COLO829 (cell line): Measurements from ENCODE around the gene HJURP.
A peak's percentile ranks its signal among the peaks of the same experiment; 100 is the strongest.
"Not testable (repeated sequence)": the region's sequence is repeated elsewhere in the genome, so short reads cannot be mapped to it uniquely, and the experiment has no call there.

Experiments used
- DNase-seq: peaks from one replicate; pipeline ENCODE4 v3.0.0; 2012; ENCODE audit warnings: low spot score

The HJURP gene

GRCh38 chr2:233854241-233854981 lies at the start of gene HJURP:
Gene HJURP (minus strand): TSS chr2:233854535. CDS start chr2:233854500, 35 bp downstream.
- DNase-seq = peak; percentile 98

DNA sequence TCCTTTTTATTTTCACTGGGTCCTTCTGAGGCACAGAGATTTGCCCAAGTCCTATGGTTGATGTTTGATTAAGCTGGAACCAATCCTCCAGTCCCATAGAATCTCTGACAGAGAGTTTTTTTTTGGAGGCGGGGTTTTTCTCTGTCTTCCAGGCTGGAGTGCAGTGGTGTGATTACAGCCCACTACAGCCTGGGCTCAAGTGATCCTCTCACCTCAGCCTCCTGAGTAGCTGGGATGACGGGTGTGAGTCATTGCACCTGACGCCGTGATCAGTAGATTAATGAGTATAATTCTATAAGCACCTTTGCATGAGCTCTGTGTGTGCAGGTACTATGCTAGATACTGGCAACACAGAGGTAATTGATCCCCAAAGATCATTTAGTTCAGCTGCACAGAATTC lies 47.5 kb upstream of the HJURP start:
- no peak for DNase-seq

- DNase-seq = no peak
Measured at GRCh38 chr2:233901367-233901766, 47.0 kb upstream of the HJURP start.

DNA sequence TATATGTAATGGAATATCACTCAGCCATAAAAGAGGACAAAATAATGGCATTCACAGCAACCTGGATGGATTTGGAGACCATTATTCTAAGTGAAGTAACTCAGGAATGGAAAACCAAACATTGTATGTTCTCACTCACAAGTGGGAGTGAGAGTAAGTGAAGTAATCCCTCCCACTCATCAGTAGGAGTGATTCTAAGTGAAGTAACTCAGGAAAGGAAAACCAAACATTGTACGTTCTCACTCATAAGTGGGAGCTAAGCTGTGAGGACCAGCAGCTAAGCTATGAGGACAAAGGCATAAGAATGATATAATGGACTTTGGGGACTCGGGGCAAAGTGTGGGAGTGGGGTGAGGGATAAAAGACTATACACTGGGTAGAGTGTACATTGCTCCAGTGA lies 41.9 kb upstream of the HJURP start:
- not testable (repeated sequence) for DNase-seq

DNA sequence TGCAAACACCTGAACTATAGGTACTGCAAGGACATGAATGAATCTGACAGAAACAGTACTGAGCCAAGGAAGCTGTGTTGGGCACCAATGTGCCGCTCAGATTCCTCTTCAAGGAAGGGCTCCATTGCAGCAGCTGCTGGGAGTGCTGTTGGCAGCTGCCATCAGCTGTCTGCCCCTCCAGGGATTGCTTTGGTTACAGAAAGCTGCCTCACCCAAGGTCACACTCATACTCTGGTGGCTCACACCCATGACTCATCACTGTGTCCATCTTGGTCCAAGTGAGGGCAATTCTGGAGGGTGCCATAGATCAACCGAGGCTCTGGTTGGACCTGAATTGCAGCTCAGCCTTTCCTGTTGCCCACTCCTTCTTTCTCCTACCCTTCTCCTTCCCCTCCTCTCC lies 38.5 kb upstream of the HJURP start:
- DNase-seq = no peak

DNA sequence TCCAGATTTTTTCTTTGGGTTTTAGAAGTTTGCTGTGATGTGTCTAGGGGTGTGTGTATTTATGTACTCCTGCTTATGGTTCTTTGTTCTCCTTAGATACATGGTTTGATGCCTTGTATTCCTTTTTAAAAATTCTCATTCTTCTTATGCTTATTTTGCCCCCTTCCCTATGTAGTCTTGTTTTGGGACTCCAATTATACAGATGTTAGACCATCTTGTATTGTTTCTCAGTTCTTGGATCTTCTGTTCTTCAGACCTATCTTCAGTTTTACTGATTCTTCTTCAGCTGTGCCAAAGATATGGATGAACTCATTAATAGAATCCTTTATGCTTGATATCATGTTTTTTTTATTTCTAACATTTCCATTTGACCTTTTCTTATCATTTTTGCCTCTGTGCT lies 28.0 kb upstream of the HJURP start:
- DNase-seq = no peak

DNA sequence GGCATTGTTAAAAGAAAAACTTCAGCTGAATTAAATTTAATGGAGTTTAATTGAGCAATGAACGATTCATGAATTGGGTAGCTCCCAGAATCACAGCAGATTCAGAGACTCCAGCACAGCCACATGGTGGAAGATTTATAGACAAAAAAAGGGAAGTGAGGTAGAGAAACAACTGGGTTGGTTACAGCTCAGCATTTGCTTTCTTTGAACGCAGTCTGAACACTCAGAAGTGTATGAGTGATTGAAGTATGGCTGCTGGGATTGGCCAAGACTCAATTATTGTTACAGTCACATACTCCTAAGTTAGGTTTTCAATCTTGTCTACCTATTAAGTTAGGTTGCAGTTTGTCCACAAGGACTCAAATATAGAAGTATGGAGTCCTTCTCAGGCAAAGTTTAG lies 17.8 kb upstream of the HJURP start:
- not testable (repeated sequence) for DNase-seq

GRCh38 chr2:233871432-233871831 lies 17.1 kb upstream of the HJURP start:
- DNase-seq = no peak

GRCh38 chr2:233867993-233868532 lies 13.7 kb upstream of the HJURP start, which contains the start of gene MSL3B:
Gene MSL3B (minus strand): TSS chr2:233868386.
- DNase-seq = no peak

DNA sequence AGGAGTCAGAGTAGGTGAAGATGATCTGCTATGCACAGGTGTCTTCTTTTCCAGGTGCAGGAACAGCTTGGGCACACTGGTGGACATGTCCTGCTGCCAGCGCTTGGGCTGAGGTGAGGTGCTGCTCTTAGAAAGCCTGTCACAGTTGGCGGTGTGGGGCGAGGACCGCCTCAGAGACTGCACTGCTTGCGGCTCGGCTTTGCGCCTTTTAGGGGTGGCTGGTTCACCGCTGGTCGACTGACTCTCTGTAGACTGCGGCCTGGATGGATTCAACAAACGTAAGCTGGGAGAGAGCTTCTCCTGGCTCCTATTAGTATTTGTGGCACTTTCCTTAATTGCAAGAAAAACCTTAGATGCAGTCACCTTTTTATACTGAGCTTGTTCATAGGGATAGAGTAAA lies 12.1 kb upstream of the HJURP start:
- no peak for DNase-seq

- DNase-seq = no peak
Measured at GRCh38 chr2:233865838-233866237, 11.5 kb upstream of the HJURP start.

DNA sequence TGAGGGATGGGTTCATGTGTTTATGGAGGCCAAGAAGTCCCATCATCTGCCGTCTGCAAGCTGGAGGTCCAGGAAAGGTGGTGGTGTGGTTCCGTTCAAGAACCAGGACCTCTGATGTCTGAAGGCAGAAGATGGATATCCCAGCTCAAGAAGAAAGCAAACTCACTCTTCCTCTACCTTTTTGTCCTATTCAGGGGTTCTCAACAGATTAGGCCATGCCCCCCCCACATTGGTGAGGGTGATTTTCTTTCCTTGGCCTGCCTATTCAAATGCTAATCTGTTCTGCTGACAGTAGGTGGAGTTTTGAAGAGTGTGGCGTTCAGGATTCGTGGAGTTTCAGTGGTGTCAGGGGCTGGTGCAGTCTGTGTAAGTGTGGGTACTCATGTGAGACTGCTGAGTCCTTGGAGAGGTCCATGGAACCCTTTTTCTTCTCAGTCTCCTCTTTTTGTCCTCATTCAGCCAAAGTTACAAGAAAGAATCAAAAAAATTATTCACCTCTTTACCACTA lies 8.0 kb upstream of the HJURP start:
- DNase-seq = no peak

GRCh38 chr2:233858331-233858730 lies 4.0 kb upstream of the HJURP start:
- no peak for DNase-seq

GRCh38 chr2:233857511-233858141 lies 3.3 kb upstream of the HJURP start:
- DNase-seq = peak; percentile 36

- DNase-seq = no peak
Measured at GRCh38 chr2:233856184-233856583, 1.8 kb upstream of the HJURP start.

GRCh38 chr2:233855345-233855744 lies 1.0 kb upstream of the HJURP start:
- no peak for DNase-seq

DNA sequence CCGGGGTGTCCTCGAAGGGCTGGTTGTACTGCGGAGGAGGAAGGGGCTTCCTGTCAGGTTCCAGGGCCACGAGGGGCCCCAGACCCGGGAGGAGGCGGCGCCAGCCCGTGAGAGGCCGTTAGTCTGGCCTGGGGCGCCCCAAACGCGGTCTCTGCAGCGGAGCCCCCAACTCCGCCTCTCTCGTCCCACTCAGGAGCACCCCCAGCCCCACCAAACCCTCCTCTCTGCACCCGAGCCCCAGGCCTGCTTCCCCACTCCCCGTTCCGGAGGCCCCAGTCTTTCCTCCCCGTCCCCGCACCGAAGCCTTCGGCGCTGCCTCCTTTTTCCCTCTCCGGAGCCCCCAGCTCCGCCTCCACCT lies 473 bp downstream of the HJURP start:
- no peak for DNase-seq

GRCh38 chr2:233853353-233853752 lies 982 bp downstream of the HJURP start:
- DNase-seq = no peak

- no peak for DNase-seq
Measured at GRCh38 chr2:233852056-233852455, 2.3 kb downstream of the HJURP start.

GRCh38 chr2:233851169-233851568 lies 3.2 kb downstream of the HJURP start:
- DNase-seq = no peak

DNA sequence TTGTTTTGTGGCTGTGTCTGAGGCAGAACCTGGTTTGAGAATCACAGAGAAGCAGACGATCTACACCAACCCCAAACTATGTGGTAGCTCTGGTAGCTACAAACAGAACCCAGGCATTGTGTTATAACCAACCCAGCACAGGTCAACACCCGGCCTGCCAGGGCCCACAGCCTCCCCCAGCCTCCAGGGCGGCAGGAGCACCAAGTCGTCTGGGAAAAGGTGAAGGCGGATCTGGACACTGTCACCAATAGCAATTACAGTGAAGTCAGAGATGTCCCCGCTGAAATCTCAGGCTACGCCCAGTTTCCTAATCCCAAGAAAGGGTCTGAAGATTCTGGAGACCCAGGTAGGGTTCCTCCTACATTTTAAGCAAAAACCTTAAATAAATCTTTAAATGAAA lies 3.6 kb downstream of the HJURP start:
- no peak for DNase-seq

- DNase-seq = no peak
Measured at GRCh38 chr2:233849607-233850271, 4.6 kb downstream of the HJURP start.

DNA sequence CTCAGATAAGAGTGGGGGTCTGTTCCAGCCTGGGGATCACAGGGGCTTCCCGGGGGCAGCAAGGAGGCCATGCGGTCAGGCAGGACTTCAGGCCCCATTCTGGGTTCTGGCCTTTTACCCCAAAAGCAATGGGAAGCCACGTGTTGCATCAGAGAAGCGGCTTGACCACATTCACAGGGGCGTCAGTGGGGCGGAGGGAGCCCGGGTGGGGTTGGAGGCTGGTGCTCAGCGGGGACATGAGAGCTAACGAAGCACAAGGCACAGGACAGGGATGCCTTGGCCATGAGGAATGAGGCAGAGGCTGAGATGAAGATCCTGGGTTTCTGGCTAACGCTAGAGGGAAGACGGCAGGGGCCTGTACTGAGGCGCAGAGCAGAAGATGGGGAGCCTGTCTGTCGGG lies 6.1 kb downstream of the HJURP start:
- no peak for DNase-seq
